Astrocyte of the spinal cord (primary cell): Measurements from ENCODE around the gene CCDC148.
A peak's percentile ranks its signal among the peaks of the same experiment; 100 is the strongest.

ENCODE experiments used
- DNase-seq: peaks from one replicate; pipeline ENCODE4 v3.0.0; 2011; ENCODE audit warnings: low read depth, low spot score
- H3K4me3 ChIP-seq: 2 replicates; pipeline ENCODE4 v1.5.1; 2011; ENCODE audit warnings: low read depth, mild to moderate bottlenecking, low read length, moderate library complexity
- in situ Hi-C: cut with HindIII; loops from 2 replicates; pipeline ENCODE4 v1.10.0; 2017; ENCODE audit warnings: low sequenced_read_pairs
- TF ChIP-seq, protein P1 (sequence below): IDR thresholded peaks from 2 replicates; pipeline ENCODE4 v1.5.1; 2012; ENCODE audit warnings: low read depth, mild to moderate bottlenecking, low read length, inconsistent platforms

The CCDC148 gene

DNA sequence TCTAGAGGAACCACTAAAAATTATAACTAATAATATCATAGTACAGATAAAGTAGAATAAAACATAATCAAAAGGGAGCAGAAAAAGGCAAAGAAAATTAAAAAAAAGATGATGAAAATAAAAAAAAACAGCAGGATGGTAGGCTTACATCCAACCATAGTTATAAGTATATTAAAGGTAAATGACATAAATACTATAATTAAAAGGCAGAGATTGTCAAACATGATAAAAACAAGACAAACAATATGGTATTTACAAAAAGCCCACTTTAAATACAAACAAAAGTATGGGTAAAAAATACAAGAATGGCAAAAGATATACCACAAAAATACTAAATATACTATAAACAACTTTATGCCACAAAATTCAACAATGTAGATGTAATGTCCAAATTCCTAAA, 24.4 kb downstream of the CCDC148 start:
- no peak for DNase-seq
- TF ChIP-seq, protein P1, sequence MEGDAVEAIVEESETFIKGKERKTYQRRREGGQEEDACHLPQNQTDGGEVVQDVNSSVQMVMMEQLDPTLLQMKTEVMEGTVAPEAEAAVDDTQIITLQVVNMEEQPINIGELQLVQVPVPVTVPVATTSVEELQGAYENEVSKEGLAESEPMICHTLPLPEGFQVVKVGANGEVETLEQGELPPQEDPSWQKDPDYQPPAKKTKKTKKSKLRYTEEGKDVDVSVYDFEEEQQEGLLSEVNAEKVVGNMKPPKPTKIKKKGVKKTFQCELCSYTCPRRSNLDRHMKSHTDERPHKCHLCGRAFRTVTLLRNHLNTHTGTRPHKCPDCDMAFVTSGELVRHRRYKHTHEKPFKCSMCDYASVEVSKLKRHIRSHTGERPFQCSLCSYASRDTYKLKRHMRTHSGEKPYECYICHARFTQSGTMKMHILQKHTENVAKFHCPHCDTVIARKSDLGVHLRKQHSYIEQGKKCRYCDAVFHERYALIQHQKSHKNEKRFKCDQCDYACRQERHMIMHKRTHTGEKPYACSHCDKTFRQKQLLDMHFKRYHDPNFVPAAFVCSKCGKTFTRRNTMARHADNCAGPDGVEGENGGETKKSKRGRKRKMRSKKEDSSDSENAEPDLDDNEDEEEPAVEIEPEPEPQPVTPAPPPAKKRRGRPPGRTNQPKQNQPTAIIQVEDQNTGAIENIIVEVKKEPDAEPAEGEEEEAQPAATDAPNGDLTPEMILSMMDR: no peak
- in situ Hi-C loops: no loop called here
- no peak overlapping the region for H3K4me3 ChIP-seq

DNA sequence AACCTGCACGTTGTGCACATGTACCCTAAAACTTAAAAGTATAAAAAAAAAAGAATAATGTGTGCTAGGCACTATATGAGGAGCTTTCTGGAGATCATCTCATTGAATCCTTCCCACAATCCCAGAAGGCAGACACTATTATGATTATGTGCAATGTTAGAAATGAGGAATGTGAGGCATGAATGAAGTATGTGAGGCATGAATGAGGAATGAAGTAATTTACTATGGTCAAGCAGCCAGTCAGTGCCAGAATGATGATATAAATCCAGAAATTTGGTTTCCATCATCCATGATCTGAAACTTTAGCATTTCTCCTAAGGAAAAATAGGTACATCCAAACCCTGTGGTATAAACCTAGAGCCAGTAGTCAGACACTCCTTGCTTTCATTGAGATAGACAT, 42.0 kb downstream of the CCDC148 start:
- H3K4me3 ChIP-seq: no peak overlapping the region
- TF ChIP-seq, protein P1: no peak
- peak; percentile 39 for DNase-seq
- in situ Hi-C loops: no loop called here

DNA sequence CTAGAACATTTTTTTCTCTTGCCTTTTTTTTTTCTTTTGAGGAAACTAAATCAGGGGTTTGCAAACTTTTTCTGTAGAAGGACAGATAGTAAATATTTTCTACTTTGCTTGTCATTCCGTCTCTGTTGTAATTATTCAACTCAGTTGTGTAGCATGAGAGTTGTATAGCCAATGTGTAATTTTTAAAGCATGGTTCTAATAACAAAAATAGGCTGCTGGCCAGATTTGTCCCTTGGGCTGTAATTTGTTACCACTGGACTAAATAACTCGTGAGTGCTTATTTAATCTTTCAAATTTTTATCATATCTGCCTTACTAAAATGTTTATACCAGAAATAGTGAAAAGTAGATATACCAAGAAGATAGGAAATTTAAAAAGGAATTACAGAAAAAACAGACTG, 43.0 kb downstream of the CCDC148 start:
- no peak for DNase-seq
- in situ Hi-C loops: no loop called here
- H3K4me3 ChIP-seq: no peak overlapping the region
- TF ChIP-seq, protein P1: no peak

DNA sequence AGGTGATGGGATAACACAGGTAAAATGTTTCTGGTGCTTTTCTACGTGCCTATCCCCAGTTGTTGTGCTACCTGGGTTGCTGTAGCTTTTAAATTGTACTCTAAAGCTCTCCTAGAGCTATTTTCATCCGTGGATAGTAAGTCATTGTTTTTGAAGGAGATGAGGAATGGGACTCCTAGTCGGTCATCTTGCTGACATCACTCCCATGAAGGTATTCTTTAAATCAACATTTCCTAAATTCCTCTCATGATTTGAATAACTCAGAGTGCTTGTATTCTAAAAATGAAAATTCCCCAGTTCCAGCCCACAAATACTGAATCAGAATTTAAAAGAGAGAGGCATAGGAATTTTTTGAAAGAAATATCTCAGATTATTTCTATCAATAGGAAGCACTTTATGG, 44.3 kb downstream of the CCDC148 start:
- no peak overlapping the region for H3K4me3 ChIP-seq
- TF ChIP-seq, protein P1: no peak
- peak; percentile 47 for DNase-seq
- in situ Hi-C loops: no loop called here

DNA sequence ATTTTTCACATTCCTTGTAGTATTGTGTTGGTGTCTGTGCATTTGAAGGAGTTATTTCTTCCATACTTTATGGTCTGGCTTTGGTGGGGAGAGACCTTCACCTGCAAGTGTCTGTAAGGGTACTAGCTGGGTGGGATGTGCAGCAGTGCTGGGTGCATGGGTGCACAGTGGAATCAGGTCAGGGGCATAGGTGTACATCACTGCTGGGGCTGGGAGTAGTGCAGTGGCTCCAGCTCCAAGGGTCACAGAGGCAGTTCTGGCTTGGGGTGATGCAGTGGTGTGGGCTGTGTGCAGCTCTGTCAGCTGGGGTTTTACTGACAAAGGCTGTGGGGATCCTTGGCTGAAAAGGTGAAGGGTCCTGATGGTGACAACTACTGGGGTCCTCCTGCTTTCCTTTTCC, 44.8 kb downstream of the CCDC148 start:
- TF ChIP-seq, protein P1: no peak
- in situ Hi-C loops: no loop called here
- DNase-seq: no peak

DNA sequence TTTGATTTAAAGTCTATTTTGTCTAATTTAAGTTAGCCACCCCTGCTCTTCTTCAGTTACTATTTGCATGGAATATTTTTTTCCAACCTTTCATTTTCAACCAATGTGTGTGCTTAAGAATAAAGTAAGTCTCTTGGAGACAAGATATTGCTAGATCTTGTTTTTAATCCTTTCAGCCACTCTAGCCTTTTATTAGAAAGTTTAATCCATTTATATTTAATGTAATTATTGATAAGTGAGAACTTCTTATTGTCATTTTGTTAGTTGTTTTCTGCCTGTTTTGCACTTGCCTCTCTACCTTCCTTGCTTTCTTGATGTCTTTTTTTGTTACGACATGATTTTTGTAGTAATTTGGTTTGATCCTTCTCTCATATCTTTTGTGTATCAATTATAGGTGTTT, 46.4 kb downstream of the CCDC148 start:
- in situ Hi-C loops: no loop called here
- TF ChIP-seq, protein P1: no peak
- H3K4me3 ChIP-seq: no peak overlapping the region
- no peak for DNase-seq

More for the DNA sequence above, 44.8 kb downstream of the CCDC148 start:
- H3K4me3 ChIP-seq: no peak overlapping the region

DNA sequence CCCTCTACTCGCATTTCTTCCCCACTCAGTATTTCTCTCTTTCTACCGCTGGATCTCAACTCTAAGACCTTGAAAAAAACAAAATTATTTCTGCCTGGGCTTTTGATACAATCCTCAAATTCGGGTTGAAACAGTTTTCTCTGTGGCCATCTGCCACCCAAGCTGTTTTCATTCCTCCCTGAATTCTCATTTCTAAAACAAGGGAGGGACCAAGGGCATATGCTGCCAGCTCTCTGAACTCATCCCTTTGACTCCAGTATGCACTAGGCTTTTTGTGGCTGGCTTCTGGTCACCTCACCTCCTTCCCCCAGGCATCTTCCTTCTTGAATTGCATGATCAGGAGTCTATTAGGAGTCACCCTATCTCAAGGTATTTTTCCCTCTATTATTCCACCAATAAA, 49.5 kb downstream of the CCDC148 start:
- DNase-seq: no peak
- TF ChIP-seq, protein P1: no peak
- in situ Hi-C loops: no loop called here
- H3K4me3 ChIP-seq: no peak overlapping the region
